Endometrium (tissue), 2 donors: Measurements from ENCODE around the gene ARHGAP33.
"Not testable (repeated sequence)": the region's sequence is repeated elsewhere in the genome, so short reads cannot be mapped to it uniquely, and the experiment has no call there.

Experiments used
- FAIRE-seq: peaks from 2 replicates; lab custom pipeline; 2012; peaks lifted over from hg19 to GRCh38; lab: Jason Lieb, UNC
- donor health status: control.
- donor health status: control.

ARHGAP33 gene

DNA sequence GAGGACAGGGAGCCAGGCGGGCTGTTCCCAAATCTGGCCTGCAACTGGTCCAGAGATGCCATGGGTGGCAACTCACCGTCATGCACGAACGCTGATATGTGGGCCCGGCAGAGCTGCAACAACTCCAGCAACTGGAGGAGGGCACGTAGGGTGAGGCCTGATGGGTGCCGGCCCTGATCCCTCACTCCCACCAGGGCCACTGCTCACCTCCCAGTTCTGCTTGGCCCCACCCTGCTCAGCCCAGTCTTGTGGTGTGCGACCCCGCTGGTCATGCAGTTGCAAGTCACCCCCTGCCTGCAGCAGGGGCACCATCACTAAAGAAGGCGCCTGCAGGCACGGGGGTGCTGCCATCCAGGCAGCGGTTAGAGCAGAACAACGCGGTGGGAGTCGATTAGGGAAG, 16.9 kb downstream of the ARHGAP33 start:
- FAIRE-seq: no peak

DNA sequence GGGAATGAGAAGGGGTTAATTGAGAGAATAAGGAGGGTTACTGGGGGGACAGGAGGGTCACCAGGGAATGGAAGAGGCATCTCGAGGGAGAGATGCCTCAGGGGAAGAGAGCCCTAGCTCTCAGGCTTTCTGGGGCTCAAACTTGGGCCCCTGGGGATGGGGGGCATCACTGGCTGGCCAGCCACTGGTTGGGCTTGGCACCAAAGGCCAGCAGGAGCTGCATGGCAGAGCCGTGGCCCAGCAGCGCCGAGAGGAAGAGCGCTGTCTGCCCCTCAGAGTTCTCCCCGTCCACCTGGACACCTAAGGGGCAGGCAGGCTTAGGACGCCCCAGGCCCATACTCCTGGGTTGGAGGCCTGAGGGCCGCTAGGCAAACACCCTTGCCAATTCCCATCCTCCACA, 17.5 kb downstream of the ARHGAP33 start:
- no peak for FAIRE-seq

DNA sequence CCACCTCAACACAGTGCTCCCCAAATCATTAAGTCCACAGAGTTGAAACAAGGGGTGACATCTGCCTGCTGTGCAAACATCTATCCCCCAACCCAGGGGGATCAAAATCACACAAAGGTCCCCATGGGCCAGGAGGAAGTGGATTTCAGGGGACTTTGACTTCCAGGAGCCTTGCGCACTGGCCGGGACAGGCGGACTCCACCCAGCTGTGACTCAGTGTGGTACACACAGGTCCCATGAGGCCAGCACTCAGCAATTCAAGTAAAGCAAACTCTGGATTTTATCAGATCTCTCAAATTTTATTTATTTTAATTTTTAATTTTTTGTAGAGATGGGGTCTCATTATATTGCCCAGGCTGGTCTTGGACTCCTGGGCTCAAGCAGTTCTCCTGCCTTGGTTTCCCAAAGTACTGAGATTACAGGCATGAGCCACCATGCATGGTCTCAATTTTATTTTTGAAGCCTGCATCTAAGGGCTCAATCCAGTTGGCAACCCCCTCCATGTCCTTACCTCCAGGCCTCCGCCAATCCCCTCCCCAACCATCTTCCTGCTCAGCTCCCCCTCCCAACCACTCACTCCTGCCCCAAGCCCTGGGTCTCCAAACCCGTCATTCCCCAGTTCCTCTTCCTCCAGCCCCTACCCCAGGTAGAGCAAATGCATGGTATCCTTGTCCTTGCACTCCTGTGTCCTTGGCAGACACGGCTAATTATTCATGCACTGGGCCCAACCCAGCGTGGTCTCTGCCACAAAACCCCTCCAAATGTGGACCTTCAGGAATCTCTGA, 18.2 kb downstream of the ARHGAP33 start:
- no peak for FAIRE-seq

DNA sequence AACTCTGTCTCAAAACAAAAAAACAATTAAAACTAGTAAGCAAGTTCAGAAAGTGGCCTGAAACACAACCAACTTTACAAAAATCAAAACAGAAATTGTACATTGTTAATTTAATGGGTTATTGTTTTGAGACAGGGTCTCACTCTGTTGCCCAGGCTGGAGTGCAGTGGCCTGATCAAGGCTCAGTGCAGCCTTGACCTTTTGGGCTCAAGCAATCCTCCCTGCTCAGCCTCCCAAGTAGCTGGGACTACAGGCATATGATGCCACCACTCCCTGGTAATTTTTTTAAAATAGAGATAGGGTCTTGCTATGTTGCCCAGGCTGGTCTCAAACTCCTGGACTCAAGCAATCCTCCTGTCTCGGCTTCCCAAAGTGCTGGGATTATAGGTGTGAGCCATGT, 20.2 kb downstream of the ARHGAP33 start:
- not testable (repeated sequence) for FAIRE-seq

DNA sequence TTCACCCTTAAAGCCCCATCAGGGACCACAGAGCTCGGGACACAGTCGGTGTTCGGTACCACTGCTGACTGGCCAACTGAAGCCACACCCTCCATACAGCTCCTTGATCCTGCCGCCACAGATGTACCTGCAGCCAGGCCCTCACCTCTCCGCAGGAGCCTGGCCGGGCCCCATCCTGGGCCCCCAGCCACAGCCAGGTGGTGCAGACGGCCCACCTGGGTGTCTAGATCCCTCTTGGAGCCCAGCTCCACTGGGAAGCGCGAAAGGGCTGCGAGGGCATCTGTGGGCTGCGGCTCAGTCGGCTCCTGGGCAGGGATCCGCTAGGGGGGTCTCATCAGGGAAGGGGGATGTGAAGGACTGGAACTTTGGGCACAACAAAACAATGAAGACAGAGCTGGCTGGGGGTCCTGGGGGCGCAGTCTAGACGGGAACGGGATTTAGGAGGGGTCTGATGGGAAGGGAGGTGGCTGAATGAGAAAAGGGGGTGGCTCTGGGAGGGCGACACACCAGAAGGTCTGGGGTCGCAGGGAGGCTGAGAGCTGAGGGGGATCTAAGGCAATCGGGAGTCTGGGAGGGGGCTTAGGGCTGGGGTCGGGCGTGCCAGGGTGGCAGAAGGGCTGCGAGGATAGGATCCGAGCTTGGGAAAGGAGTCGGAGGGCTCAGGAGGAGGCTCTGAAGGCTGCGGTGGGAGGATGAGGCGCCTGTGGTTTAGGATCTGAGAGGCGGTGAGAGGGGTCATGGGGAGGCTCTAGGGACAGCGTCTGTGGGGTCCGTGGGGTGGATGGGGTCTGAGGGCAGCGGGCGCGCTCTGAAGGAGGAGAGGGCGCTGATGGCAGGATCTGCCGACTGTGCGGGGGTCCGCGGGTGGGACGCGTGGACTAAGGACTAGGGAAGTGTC, 21.5 kb downstream of the ARHGAP33 start:
- FAIRE-seq: no peak

DNA sequence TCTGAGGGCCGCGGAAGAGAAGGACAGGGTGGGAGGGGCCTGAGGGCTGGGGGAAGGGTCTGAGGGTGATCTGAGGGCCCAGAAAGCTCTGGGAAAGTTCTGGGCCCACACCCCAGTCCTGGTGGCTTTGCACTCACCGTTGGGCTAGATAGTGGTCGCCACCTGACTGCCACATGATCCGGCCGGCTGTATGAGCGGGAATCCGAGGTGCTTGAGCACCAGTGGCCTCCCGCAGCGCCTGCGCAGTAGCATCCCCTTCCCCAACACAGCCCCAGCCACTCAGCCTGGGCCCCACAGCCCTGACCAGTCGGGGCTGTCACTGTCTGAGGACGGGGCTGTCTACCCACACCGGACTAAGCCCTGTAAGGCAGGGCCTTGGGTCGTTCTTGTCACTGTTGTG, 22.3 kb downstream of the ARHGAP33 start:
- FAIRE-seq: no peak

DNA sequence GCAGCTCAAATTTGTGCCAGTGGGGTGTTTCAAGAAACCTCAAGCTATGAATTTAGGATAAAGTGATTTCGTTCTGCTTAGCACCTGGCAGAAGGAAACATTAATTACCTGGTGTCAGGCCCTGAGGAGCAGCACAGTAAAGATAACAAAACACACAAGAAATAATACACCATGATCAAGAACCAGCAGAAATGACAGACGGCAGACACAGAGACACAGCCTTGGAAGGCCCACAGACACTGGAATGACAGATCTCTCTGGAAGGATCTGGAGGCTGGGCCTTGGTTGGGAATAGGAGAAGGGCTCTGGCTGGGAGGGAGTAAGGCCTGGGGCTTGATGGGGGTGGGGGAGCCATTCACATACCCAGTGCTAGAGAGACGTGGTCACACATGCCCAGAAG, 26.5 kb downstream of the ARHGAP33 start:
- FAIRE-seq: no peak

DNA sequence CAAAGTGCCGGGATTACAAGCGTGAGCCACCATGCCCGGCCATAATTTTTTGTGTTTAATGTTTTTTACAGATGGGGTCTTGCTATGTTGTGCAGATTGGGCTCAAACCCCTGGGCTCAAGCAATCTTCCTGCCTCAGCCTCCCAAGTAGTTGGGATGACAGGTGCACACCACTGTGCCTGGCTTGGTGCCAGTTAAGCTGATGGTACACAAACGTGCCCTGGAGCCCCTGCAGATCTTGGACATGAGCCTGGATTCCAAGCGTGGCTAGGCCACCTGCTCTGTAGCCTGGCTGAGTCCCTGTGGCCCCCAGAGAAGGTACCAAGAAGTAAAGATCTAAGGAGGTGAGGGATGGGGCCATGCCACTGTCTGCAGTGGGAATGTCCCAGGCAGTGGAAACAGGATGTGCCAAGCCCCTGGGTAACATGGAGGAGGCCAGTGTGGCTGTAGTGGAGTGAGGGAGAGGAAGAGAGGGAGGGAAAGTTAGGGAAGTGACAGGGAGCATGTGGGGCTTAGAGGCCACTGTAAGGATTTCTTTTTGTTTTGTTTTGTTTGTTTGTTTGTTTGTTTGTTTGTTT, 30.2 kb downstream of the ARHGAP33 start:
- FAIRE-seq: no peak

DNA sequence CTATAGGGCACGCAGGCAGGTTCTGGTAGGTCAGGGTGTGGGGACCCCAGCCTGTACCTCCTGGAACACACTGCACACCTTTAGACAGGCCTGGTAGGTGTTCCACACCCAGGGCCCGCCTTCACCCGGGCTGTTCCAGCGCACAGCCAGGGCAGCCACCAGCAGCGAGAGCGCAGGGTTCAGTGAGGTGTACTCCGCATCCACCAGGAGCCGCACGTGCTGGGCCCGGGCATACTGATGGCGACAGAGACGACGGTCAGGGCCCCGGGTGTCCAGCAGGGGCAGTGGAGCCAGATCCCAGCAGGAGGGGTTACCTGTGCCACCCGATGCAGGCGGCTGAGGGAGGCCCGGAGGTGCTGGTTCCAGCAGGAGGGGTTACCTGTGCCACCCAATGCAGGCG, 31.2 kb downstream of the ARHGAP33 start:
- FAIRE-seq: no peak

DNA sequence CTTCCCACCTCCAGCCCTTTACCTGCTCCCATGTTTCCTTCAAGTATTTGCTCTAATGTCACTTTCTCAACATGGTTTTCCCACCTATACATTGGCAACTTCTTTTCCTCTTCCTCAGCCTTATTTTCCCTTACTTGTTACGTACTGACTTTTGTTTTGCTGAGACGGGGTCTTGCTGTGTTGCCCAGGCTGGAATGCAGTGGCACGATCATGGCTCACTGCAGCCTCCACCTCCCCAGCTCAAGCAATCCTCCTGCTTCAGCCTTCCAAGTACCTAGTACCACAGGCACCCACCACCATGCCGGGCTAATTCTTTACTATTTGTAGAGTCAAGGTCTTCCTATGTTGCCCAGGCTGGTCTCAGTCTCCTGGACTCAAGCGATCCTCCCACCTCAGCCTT, 32.3 kb downstream of the ARHGAP33 start:
- no peak for FAIRE-seq

DNA sequence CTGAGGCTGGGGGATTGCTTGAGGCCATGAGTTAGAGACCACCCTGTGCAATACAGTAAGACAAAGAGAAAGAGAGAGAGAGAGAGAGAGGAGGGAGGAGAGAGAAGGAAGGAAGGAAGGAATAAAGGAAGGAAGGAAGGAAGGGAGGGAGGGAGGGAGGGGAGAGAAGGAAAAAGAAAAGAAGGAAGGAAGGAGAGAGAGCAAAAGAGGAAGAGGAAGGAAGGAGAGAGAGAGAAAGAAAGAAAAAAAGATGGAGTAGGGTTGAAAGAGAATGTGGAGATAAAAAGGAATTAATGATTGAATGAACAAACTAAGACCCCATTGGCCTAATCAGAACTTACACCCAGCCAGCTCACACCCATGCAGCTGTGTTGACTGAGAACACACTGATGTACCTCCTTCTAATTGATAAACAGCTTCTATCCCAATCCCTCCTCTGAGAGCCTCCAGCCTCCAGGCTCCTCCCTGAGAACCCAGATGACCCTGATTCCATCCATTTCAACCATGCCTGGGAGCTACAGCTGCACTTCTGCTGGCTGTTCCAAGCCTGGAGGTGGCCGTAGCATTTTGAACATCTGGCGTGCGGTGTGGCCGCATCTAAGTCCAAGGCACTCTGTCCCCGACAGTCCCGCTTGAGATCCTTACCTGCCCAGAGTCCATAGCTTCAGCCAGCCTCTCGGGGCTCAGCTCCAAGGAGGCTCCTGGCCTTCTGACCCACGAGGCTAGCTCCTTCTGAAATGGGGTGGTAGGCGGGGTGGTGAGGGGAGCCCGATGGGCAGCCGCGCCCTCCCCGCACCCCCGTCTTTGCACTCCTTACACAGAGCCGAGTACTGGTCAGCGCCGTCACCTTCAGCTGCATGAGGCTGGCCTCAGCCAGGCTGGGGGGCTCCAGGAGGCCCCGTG, 36.2 kb downstream of the ARHGAP33 start:
- FAIRE-seq: no peak

DNA sequence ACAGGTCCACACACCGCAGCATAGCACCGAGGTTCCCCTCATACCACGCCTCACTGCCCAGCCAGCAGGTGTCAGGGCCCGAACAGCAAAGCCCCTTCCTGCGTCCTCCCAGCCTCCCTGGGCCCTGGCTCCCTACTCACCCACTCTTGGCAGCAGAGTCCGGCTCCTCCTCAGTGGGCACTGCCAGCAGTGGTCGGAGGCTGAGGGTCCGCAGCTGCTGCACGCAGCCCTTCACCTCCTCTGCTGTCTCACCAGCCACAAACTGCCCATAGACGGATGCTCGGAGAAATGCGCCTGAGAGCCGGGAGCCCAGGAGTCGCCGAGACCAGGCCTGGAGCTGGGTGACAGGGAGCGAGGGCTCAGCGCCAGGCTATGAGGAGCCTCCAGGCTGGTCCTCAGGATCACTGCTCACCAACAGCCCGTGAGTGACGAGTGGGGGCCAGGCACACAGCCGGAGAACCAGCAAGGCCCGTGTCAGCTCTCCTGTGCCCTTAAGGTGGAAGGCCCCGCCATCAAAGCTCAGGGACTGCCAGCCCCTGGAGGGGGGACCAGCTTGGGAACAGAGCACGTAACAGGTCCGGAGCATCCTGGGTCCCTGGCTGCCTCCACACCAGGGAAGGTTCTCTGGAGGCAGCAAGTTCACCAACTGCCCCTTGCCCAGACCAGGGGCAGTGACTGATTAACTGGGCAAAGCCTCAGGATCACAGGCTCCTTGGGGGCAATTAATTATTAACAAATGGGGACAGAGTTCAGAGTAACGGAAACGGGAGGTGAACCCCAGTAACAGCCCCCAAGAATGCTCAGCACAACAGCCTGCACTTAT, 37.1 kb downstream of the ARHGAP33 start, which contains the start of gene PRODH2:
TSS of gene PRODH2 (minus strand) at position 626 of the 823 bp plus-strand sequence. CDS start at position 586, 40 bp downstream.
- FAIRE-seq: no peak

DNA sequence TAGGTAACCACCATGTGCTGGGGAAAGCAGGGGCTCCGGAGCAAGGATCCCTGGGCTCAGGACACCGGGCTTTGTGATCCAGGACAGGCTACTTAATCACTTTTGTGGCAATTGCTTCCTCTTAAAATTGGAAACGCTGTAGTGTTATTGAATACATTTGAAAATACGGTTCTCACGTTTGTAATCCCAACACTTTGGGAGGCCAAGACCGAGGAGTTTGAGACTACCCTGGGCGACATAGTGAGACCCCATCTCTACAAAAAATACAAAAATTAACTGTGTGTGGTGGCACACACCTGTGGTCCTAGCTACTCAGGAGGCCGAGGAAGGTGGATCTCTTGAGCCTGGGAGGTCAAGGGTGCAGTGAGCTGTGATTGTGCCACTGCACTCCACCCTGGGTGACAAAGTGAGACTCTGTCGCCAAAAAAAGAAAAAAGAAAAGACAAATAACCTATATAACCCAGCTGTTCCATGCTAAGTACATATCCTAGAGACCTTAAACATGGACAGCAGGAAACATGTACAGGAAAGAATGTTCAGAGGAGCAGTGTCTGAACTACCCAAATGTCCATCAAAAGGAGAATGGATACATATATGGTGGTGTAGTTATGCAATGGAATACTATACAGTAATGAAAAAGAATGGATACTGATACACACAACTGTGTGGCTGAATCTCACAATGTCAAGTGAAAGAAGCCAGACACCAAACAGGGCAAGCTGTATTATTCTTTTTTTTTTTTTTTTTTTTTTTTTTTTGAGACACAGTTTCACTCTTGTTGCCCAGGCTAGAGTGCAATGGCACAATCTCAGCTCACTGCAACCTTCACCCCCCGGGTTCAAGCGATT, 37.9 kb downstream of the ARHGAP33 start:
- no peak for FAIRE-seq

DNA sequence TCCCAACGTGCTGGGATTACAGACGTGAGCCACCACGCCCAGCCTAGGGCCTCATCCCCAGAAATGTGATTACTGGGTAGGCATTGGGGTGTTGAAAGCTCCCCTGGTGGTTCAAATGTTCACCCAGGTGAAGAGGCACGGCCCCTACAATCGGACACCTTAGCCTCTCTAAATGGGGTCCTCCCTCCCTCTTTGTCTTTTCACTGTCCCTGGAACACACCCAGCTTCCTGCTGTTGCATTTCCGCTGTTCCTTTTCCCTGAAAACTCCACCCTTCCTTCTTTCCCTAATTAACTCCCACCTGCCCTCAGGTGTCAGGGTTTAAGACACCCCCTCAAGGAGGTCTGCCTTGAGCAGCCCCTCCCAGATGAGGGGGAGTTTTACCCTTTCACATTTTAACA, 40.9 kb downstream of the ARHGAP33 start:
- FAIRE-seq: no peak

DNA sequence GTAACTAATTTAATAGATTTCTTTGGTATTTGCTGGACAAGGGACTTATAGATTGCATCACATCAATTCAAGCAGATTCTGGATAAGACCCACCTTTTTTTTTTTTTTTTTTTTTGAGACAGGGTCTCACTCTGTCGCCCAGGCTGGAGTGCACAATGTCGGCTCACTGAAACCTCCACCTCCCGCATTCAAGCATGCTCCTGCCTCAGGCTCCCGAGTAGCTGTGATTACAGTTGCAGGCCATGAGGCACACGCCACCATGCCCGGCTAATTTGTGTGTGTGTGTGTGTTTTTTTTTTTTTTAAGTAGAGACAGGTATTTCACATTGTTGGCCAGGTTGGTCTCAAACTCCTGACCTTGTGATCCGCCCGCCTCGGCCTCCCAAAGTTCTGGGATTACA, 41.5 kb downstream of the ARHGAP33 start:
- no peak for FAIRE-seq

DNA sequence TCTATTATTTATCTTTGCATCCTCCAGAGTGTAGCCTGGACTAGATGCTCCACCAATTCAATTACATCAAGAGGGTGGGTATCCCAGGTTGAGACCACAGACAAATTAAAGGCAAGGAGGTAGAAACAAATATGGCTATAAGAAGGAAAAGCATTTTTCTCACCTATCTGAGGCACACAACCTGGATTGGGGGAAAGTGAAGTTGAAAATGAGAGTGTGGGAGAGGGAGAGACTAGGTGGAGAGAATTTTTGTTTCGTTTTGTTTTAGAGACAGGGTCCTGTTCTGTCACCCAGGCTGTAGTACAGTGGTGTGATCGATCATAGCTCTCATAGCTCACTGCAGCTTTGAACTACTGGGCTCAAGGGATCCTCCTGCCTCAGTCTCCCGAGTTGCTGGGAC, 43.1 kb downstream of the ARHGAP33 start:
- no peak for FAIRE-seq

DNA sequence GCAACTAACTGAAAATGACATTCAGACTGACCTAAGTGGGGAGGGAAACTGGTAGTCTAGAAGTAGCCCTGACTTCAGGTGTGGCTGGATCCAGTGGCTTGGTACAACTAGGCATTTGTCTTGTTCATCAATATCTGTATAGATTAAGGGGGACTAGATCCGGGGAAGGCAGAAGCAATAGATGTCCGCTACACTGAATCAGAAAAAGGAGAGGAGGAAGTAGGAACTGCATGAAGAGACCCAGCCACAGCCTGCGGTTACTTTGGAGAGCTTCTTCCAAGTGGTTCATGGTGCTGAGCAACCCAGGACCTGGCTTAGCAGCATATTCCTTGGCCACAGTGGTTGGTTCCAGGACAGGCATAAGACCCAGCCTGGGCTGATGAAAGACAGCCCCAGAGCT, 47.2 kb downstream of the ARHGAP33 start:
- no peak for FAIRE-seq

DNA sequence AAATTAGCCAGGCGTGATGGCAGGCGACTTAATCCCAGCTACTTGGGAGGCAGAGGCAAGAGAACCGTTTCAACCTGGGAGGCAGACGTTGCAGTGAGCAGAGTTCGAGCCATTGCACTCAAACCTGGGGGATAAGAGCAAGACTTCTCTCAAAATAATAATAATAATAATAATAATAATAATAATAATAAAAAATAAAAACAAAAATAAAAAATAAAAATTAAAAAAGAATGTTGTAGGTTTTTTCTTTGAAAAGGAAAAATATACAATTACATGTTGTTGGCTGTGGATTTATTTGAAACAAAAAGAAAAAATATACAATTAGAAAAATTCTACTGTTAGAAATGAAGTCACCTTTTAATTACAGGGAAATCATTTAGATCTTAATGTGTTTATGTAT, 48.8 kb downstream of the ARHGAP33 start:
- no peak for FAIRE-seq

DNA sequence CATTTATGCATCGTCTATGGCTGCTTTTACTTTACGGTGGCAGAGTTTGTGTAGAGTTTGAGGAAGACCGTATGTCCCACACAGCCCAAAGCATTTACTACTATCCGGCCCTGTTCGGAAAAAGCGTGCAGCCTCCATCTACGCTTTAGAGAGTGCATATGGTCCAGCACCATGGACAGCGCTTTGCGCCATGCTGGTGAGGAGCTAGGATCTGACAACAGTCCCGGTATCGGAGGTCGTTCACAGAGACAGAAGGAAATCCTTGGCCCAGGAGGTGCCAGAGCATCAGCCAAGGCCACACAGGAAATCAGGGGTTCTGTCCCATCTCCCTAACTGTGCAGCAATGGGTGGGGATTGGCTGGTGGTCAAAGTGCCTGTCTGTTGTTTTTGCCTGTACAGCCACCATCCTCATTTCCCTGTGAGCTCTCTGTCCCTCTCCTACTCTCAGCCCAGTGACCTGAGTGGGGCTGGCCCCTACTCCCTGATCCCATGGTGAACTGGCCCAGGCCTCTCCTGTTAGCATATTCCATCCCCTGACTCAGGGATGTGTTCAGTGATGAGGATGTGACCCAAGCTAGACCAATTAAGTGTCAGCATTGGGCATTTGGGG, 53.4 kb downstream of the ARHGAP33 start:
- FAIRE-seq: no peak

DNA sequence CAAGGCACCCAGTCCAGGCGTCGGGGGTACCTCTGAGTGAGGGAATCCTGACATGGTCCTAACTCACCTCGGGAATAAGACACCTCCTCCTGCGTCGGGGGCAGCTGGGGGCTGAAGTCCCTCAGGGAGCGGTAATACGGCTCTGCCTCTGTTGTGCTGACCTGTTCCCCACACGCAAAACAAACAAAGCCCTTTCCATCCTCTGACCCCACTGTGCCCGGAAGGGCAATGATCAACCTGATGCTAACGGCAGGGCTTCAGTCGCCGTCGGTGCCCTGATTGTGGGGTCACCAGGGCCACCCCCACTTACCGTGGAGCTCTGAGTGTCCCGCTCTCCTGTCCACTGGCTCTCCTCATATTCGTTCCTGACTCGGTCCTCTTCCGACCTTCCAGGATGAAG, 55.6 kb downstream of the ARHGAP33 start:
- no peak for FAIRE-seq
